GM10266 (cell line): ENCODE results near the gene EML1.

Experiments used
- DNase-seq: peaks from one replicate; pipeline ENCODE4 v3.0.0; 2012; ENCODE audit errors: extremely low spot score
- CTCF ChIP-seq: IDR thresholded peaks from 2 replicates; pipeline ENCODE4 v1.5.1; 2012; ENCODE audit warnings: mild to moderate bottlenecking, low read depth; ENCODE audit not compliant: control insufficient read depth, insufficient read depth; ENCODE audit errors: missing control alignments

EML1 gene

GRCh38 chr14:99940064-99940463 is 146.9 kb downstream of the EML1 start:
- TF ChIP-seq CTCF, result no peak
- DNase-seq, result no peak

- no peak for TF ChIP-seq CTCF
Observed at GRCh38 chr14:99941211-99941610, 148.0 kb downstream of the EML1 start.

GRCh38 chr14:99943620-99944019 is 150.4 kb downstream of the EML1 start:
- no peak for DNase-seq
- no peak for TF ChIP-seq CTCF

More at GRCh38 chr14:99941211-99941610, 148.0 kb downstream of the EML1 start:
- DNase-seq, result no peak

- TF ChIP-seq CTCF, result no peak
- DNase-seq, result no peak
Observed at GRCh38 chr14:99944241-99944651, 151.0 kb downstream of the EML1 start.

GRCh38 chr14:99945732-99946651 is 152.8 kb downstream of the EML1 start:
- TF ChIP-seq CTCF, result no peak
- peak; percentile 70 for DNase-seq

DNA sequence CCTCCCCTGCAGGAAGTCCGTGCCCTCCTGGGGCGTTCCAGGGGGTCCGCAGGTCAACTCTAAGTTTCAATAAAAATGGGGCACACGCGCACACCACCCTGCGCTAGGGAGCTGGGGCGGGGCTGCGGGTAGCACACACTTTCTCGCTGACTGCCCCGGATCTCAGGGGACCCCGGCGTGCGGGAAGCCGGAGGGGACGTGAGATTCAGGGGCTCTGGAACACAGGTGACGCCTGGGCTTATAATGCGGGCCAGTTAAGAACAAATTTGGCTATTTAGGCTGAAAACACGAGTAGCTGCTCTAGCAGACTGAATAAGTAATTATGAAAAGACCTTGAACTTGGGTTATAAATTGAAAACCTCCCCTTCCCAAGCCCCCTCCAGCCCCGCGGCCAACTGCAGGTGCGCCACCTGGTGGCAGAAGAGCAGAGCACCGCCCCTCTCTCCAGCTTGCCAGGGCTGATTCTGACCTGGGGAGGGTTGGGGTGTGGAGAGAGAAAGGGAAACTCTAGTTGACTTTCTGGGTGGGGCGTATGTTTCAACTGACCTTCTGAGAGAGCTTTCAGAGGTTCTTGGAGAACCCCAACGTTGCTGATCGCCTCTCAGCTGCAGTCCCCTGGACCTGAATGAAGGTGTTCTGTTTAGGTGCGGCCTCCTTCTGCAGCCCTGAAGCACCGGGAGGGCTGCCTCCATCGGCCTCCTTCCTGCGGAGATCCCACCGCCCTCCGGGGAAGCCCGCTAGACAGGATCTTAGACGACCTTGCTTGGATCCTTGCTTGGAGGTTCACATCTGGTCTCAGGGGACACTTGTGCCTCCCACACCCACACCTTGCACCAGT is 153.7 kb downstream of the EML1 start:
- peak; percentile 76 for DNase-seq
- TF ChIP-seq CTCF, result peak; percentile 90
